ENCODE measurements around the gene FARP2. TPM values are rescaled to one million over a fixed set of nuclear protein-coding genes. Genes with fewer than 3 reads are reported as not detected.

FARP2 gene
- total RNA-seq, 1 donor, result 41.3 TPM

DNA sequence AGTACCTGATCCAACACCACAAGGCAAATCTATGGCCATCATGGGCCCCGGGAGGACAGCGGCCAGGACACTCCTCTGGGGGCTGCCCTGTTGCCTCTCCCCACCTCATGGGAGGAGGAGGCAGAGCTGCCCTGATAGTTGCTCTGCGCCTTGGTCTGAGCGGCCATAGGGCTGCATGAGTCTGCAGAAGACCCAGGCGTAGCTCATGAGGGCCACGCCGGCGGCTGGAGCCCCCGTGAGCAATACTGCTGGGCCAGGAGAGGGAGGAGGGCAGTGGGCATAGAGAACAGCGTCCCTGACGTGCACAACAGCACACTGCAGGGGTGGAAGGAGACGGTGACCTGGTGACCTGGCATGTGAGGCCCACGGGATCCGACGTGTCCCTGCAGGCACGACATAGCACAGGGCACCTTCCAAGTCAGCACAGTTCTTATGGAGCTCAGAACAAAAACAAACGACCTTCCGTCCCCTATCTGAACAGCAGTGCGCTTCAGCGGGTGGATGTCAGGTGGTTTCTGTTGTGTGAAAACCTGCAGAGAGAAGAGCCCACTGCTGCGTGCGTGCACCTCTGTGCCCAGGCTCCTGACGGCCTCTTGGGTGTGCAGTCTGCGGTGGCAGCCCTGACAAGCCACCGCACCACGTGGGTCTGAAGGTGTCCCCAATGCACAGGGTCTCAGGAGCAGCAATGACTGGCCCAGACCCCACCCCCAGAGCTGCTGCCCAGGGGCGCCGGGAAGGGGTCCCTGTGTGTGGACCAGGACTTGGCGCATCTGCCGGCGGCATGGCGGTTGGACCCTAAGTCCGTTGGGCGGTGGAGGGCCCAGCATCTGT is 139.3 kb downstream of the FARP2 start:
- DNase-seq (ENCODE audit: insufficient read length, low spot score, missing footprints), result peak; percentile 79
- Histone ChIP-seq H3K4me2 (ENCODE audit: insufficient read depth, low read length) (no peak overlapping the region), H3K27me3 (ENCODE audit: insufficient read depth, low read length) (no peaks in the 10 kb centered on the region), H2AFZ (ENCODE audit: low read length) (no peak overlapping the region), H3K79me2 (ENCODE audit: insufficient read depth, low read length) (peaks cover 11% of the 10 kb centered on the region), H3K9me3 (ENCODE audit: low read depth, low read length) (no peaks in the 10 kb centered on the region), H3K4me3 (ENCODE audit: insufficient read depth, low read length) (no peak overlapping the region), H3K4me1 (ENCODE audit: insufficient read depth, low read length) (no peaks in the 10 kb centered on the region), H4K20me1 (ENCODE audit: insufficient read depth, low read length) (peaks cover 16% of the 10 kb centered on the region), H3K27ac (ENCODE audit: low read depth, low read length) (no peak overlapping the region), H3K36me3 (ENCODE audit: insufficient read depth, low read length) (peaks cover 52% of the 10 kb centered on the region)
- TF ChIP-seq, protein P1, sequence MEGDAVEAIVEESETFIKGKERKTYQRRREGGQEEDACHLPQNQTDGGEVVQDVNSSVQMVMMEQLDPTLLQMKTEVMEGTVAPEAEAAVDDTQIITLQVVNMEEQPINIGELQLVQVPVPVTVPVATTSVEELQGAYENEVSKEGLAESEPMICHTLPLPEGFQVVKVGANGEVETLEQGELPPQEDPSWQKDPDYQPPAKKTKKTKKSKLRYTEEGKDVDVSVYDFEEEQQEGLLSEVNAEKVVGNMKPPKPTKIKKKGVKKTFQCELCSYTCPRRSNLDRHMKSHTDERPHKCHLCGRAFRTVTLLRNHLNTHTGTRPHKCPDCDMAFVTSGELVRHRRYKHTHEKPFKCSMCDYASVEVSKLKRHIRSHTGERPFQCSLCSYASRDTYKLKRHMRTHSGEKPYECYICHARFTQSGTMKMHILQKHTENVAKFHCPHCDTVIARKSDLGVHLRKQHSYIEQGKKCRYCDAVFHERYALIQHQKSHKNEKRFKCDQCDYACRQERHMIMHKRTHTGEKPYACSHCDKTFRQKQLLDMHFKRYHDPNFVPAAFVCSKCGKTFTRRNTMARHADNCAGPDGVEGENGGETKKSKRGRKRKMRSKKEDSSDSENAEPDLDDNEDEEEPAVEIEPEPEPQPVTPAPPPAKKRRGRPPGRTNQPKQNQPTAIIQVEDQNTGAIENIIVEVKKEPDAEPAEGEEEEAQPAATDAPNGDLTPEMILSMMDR (IDR thresholded peaks at IDR 0.05; ENCODE audit: extremely low read depth, low read depth, low read length), result no peak

DNA sequence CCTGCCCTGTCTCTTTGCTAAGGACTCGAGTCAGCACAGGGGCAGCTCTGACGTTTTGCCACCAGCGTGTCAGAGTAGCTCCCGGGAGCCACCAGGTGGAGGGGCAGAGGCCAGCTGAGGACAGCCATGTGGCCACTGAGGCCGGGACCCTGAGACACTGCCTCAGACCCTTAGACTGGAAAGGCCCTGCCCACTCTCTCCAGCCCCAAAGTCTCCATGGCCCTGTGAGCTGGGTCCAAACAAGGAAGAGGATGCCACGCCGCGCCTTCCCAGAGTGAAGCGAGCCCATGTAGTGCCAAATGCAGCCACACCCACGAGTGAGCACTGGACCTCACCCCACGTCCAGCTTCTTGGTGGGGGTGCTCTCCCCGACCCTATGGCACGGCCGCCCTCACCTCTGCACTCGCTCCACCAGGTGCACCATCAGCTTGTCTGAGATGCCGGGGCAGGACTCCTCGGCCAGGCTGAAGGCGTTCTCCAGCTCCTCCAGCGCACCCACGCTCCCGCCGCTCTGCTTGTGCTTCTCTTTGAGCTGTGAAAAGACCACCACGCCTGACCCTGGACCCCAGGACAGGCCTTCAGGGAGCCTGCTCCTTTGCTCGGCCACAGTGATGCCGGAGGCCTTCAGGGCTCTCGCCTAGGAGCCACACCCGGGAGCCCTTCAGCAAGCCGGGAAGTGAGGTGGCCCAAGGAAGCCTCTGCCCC is 140.1 kb downstream of the FARP2 start:
- H2AFZ ChIP-seq (ENCODE audit: low read length), result no peak overlapping the region
- peaks cover 22% of the 10 kb centered on the region for H4K20me1 ChIP-seq (ENCODE audit: insufficient read depth, low read length)
- peak; percentile 73 for DNase-seq (ENCODE audit: insufficient read length, low spot score, missing footprints)
- no peak overlapping the region for H3K4me2 ChIP-seq (ENCODE audit: insufficient read depth, low read length)
- H3K36me3 ChIP-seq (ENCODE audit: insufficient read depth, low read length), result peaks cover 52% of the 10 kb centered on the region
- peaks cover 19% of the 10 kb centered on the region for H3K79me2 ChIP-seq (ENCODE audit: insufficient read depth, low read length)
- H3K27me3 ChIP-seq (ENCODE audit: insufficient read depth, low read length), result no peaks in the 10 kb centered on the region
- no peak overlapping the region for H3K27ac ChIP-seq (ENCODE audit: low read depth, low read length)
- H3K4me1 ChIP-seq (ENCODE audit: insufficient read depth, low read length), result no peaks in the 10 kb centered on the region
- no peak overlapping the region for H3K4me3 ChIP-seq (ENCODE audit: insufficient read depth, low read length)
- TF ChIP-seq, protein P1 (IDR thresholded peaks at IDR 0.05; ENCODE audit: extremely low read depth, low read depth, low read length), result no peak
- H3K9me3 ChIP-seq (ENCODE audit: low read depth, low read length), result no peaks in the 10 kb centered on the region

DNA sequence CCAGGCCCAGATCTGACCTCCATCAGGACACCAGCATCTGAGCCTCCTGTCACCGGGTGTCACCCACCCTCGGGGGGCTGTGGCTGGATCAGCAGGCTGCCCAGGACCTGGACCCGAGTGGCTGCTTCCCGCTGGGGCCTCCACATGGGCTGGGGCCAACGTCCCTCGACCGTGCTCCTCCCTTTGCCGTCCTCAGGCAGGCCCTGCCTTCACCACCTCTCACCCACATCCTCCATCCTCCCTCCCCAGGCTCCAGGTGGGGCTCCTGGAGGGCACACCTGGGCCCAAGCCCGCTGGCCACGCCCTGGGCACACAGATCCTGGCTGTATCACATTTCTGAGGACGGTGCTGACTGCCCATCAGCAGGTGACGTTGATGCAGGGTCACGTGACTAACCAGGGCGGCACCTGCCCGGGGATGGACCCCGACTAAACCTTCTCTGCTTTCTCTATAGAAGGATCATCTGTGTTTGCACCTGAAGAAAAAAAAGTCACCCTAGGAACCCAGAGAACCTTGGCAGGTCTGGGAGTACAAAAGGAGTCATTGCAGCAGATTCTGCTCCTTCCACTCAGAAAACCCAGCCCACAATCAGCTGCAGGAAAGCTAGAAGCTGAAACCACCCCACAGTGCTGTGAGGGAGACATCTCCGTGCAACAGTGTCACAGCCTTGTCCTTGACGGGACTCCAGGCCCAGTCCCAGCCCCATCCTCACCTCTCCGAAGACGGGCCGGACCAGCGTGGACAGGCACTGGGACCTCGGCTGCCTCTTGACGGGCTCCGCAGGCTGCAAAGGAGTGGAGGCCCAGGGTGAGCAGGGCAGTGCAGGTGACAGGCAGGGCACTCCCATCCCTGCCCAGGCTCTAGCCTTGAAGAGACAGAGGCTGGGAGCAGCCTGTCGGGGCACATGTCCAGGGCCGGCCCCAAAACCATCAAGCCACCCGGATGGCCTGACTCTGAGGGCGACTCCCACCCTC is 141.1 kb downstream of the FARP2 start:
- Histone ChIP-seq H3K4me1 (ENCODE audit: insufficient read depth, low read length) (no peaks in the 10 kb centered on the region), H2AFZ (ENCODE audit: low read length) (no peak overlapping the region), H3K27ac (ENCODE audit: low read depth, low read length) (no peak overlapping the region), H3K36me3 (ENCODE audit: insufficient read depth, low read length) (peaks cover 52% of the 10 kb centered on the region), H3K4me2 (ENCODE audit: insufficient read depth, low read length) (no peak overlapping the region), H4K20me1 (ENCODE audit: insufficient read depth, low read length) (peaks cover 23% of the 10 kb centered on the region), H3K79me2 (ENCODE audit: insufficient read depth, low read length) (peaks cover 27% of the 10 kb centered on the region), H3K4me3 (ENCODE audit: insufficient read depth, low read length) (no peak overlapping the region), H3K9me3 (ENCODE audit: low read depth, low read length) (no peaks in the 10 kb centered on the region), H3K27me3 (ENCODE audit: insufficient read depth, low read length) (no peaks in the 10 kb centered on the region)
- TF ChIP-seq, protein P1 (IDR thresholded peaks at IDR 0.05; ENCODE audit: extremely low read depth, low read depth, low read length), result no peak
- DNase-seq (ENCODE audit: insufficient read length, low spot score, missing footprints), result peak; percentile 73
